ENCODE data around the gene JCAD.

Gene JCAD

DNA sequence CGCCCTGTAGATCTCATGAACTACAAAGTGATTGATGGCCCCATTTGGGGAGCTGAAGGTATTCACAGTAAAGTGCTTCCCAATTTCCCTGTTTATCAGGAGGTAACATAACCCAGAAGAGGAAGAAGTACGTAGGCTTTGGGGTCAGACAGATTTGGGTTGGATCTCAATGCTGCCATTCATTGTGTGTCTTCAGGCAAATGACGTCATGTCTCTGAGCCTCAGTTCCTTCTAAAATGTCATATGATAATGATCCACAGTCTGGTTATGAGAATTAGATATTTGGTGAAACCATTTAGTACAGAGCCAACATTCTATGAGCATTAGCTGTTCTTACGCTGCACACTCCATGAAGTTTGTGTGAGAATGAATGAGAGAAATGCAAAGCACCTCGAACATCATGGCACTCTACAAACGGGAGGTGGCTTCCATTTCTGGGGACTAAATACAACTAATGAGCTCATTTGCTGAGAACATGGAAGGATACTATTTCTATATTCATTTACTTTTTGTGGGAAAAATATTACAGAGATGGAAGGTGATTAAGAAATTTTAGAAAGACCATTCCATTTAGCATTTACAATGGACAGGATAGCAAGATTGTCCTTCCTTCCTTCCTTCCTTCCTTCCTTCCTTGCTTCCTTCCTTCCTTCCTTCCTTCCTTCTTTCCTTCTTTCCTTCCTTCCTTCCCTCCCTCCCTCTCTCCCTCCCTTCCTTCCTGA, 13.8 kb upstream of the JCAD start:
- DNase-seq (ENCODE audit: low read depth) = no peak

- DNase-seq (ENCODE audit: low read depth) = no peak
Measured at GRCh38 chr10:30072068-30072467, 12.7 kb upstream of the JCAD start.

DNA sequence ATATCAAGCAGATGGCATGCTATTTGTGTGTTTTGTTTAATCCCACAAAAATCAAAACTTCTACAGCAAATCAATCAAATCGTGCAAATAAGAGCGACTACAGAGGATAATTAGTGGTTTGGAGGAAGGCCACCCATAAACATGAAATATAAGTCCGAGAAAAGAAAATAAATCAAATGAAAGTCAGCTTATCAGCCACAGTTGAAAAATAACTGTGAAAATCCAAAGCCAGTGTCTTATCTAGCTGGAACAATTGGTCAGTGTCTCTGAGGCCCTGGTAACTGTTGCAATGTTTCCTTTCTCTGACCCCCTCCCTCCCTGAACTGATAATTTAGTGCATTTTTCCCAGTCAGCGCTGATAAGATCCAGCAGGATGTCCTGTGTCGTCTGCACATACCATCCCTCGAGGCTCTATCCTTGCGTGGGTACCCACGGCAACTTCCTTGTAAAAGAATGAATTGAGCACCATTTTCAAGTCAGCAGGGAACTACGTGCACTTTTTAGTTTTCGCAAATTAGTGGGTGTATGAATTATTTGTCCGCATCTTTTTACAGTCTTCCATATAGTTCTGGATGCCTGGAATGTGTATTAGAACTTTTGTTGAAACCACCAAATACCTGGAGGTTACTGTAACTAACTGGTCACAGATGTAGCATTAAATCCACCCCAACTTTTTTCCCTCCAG, 10.8 kb upstream of the JCAD start:
- no peak for DNase-seq (ENCODE audit: low read depth)

DNA sequence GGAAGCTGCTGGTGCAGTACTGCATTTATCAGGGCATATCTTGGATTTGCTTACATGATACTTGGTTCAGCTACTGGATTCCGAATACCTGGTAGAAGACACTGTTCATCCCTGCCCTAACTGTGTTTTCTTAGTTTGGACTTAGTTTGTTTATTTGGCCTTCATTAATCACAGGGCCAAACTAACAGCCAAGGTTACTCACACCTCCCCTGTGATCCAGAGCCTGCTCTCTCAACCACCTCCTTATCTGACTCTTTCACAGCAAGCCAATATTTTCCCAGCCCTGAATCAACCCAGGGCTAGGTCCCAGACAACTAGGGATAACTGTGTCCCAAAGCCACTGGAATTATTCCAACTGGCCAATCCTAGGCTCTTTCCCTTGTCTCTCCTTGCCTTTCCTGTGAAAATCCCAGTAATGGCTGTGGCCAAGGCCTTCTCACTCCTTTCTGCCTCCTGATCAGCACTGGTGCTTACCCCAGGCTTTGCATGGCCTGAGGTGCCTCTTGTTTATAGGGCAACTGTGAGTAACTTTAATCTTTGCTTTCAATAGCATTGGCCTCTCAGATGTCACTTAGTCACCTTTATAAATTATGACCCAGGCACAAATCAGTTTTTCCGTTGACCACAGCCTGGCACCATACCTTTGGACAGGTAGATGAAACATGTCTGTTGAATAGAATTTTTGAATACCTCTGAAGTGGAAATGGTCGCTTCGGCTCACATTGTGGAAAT, 9.3 kb upstream of the JCAD start:
- no peak for DNase-seq (ENCODE audit: low read depth)

GRCh38 chr10:30063099-30063498, 3.7 kb upstream of the JCAD start:
- no peak for DNase-seq (ENCODE audit: low read depth)

DNA sequence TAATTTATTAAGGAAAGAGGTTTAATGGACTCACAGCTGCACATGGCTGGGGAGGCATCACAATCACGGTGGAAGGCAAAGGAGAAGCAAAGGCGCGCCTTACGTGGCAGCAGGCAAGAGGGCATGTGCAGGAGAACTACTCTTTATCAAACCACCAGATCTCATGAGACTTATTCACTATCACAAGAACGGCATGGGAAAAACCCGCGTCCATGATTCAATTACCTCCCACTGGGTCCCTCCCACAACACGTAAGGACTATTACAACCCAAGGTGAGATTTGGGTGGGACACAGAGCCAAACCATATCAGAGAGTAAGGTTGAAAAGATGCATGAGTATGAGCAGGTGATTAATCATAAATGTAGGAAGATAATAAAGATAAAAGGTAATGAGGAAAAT, 3.2 kb upstream of the JCAD start:
- no peak for DNase-seq (ENCODE audit: low read depth)

- DNase-seq (ENCODE audit: low read depth) = no peak
Measured at GRCh38 chr10:30062090-30062489, 2.7 kb upstream of the JCAD start.

DNA sequence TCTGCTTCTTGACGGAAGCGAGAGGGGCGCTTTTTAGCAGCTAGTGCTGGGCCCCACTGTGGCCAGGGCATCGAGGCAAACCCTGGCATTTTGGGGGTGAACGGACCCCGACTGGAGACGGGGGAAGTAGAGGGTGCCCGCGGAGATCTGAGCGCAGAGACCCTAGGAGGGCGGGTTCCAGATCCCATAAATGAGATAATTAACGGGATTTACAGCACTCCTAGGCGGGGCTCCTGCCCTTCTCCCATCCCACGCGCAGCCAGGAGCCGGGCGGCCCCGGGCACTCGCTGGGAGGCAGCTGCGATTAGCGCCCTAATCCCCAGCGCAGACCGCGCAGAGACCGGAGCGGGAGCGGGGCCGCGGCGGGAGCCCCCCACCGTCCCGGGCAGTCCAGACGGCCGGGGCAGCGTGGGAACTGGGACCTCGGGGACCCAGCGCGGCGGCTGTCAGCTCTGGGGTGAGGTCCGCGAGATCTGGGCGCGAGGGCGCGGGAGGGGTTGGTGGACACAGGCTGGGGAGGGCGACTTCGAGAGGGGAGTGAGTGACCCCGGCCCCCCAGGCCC, 735 bp downstream of the JCAD start:
- no peak for DNase-seq (ENCODE audit: low read depth)

- no peak for DNase-seq (ENCODE audit: low read depth)
Measured at GRCh38 chr10:30057894-30058556, 1.4 kb downstream of the JCAD start.

DNA sequence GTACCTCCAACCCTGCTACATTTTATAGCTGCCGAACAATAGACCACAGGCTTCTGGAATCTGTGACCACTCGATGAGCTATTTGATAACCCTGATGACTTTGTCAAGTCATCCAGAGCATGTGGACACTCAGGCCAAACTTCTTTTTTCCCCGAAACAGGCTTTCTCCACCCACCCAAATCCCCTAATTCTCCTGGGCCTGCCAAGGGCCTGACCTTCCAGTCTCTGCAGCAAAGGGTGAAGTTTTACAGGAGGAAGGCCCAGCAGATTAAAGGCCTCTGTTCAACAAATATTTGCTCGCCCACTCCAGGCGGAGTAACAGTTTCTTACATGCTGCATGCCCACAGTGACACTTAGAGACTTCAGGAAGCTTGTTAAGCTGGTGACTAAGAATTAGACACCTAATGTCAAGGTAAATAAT, 2.0 kb downstream of the JCAD start:
- DNase-seq (ENCODE audit: low read depth) = no peak

DNA sequence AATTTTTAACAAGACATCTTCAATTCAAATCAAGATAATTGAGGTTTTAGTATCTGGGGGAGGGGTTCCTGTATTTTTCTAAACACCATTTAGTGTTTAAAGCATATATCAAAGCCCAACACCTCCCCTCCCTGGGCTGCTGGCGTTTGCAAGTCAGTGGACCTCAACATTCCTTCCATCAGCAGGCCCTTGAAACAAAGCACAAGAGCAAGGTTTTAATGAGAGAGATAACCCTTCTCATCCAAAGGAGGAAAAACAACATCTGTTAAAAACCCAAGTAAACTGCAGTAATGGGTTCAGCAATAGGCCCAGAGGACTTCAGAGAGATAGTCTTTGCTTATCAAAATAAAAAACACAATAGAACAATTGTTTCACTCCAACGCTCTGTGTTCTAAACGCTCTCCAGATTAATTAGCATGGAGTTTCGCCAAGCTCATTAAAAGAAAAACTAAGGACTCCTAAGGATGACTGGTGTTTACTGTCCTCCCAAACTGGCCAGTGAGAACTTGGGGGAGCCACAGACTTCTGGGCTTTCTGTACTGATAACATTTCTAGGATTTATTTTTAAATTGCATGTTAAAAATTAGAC, 2.5 kb downstream of the JCAD start:
- no peak for DNase-seq (ENCODE audit: low read depth)

GRCh38 chr10:30056281-30056680, 3.1 kb downstream of the JCAD start:
- DNase-seq (ENCODE audit: low read depth) = no peak

GRCh38 chr10:30055226-30055662, 4.1 kb downstream of the JCAD start:
- DNase-seq (ENCODE audit: low read depth) = no peak

DNA sequence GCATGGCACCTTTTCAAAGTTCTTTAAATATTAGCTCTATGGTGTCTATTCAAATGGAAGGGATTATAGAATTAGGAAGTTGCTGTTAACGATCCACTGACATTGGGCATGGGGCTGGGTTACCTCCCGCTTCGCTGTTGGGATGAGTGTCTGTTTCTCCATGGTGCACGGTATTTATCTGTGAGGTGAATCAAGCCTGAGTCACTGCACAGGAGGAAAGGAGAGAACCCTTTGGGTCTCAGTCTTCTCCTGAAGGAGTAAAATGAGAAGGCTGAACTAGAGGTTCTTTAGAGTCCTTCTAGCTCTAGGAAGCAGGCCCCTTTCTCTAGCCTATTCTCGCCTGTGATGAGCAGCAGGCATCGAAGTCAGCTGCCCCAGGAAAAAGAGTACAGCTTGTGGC, 7.3 kb downstream of the JCAD start:
- no peak for DNase-seq (ENCODE audit: low read depth)

DNA sequence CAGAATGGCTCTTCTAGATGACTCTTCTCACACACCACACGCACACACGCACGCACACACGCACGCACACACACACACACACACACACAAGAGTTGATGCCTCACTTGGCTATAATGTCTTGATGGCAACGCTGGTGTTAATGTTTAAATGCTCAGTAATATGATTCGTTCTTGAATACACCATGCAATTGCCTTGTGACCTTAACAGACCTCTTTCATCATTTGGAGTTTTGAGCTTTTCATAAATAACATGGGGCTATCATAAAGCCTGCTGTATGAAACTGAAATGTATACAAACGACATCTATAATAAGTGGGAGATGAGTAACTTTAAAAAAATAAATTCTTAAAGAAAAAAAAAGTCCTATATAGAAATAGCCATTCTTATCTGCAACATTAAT, 8.2 kb downstream of the JCAD start:
- no peak for DNase-seq (ENCODE audit: low read depth)

- no peak for DNase-seq (ENCODE audit: low read depth)
Measured at GRCh38 chr10:30050411-30050810, 9.0 kb downstream of the JCAD start.

- no peak for DNase-seq (ENCODE audit: low read depth)
Measured at GRCh38 chr10:30048768-30049517, 10.4 kb downstream of the JCAD start.

- no peak for DNase-seq (ENCODE audit: low read depth)
Measured at GRCh38 chr10:30047924-30048531, 11.4 kb downstream of the JCAD start.

DNA sequence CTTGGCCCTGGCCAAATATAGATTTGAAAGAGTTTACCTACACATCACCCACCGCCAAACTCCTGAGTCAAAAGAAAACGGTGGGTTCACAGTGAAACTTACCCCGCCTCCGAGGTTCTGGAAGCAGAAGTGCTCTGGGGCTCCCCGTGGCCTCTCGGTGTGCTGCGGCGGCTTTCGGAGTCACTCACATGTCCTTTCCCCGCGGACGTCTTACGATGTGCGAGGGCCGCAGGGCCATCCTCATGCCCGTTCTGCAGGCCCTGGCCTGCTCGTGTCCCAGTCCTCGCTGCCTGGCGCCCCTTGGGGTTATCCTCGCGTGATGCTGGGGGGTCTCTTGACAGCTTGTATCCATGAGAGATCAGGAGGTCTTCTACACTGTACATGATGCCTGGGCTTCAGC, 12.0 kb downstream of the JCAD start:
- DNase-seq (ENCODE audit: low read depth) = no peak

DNA sequence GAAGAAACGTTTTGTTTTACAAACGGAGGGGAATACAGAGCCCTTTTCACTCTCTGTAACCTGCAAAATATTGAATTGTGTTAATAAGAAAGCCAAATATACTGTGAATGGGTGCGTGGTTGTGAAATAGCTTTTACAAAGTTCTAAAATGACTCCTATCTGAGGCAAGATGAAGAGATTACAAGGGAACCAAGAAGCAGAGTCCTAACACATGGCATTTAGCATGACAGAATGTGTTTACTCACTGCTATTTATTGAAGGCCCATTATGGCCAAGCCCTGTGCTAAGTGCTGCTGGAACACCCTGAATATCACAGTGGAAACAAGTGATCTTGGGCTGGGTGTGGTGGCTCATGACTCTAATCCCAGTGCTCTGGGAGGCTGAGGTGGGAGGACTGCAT, 12.9 kb downstream of the JCAD start:
- no peak for DNase-seq (ENCODE audit: low read depth)

DNA sequence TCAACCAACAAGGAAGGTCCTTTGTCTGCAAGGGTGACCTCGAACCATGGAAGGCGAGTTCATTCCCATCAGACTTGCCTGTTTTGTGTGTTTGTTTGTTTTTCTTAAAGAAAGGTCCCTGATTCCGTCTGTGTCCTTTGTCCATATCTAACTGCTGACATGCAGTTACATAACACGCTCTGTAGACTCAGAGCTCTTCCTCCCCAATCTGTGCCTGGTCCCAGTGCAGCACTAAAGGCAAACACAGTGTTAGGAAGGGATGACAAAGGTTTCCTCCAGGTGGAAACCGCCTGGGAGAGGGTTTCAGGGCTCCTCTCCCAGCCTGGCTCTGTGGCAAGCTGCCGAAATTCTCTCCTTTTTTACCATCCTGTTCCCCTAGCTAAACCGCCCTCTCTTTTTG, 13.4 kb downstream of the JCAD start:
- no peak for DNase-seq (ENCODE audit: low read depth)
